ENCODE data around the gene COG5.

DNA sequence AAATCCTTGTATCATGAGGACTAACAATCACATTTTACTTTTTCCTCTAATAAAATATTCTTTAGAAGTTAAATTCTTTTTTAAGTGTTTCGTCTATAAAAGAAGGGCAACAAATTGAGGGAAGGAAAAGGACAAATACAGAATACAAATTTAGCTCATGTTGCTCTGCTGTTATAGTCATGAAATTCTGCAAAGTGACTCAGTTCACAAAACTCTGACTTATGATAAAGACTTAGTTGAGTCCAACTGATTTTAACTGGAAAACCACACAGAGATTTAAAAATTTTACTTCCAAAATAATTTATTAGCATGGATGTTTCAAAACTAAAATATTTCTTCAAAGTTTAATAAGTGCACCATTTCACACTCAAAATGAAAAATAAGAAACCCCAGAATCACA, 168.9 kb downstream of the COG5 start:
- TF ChIP-seq, protein P1, sequence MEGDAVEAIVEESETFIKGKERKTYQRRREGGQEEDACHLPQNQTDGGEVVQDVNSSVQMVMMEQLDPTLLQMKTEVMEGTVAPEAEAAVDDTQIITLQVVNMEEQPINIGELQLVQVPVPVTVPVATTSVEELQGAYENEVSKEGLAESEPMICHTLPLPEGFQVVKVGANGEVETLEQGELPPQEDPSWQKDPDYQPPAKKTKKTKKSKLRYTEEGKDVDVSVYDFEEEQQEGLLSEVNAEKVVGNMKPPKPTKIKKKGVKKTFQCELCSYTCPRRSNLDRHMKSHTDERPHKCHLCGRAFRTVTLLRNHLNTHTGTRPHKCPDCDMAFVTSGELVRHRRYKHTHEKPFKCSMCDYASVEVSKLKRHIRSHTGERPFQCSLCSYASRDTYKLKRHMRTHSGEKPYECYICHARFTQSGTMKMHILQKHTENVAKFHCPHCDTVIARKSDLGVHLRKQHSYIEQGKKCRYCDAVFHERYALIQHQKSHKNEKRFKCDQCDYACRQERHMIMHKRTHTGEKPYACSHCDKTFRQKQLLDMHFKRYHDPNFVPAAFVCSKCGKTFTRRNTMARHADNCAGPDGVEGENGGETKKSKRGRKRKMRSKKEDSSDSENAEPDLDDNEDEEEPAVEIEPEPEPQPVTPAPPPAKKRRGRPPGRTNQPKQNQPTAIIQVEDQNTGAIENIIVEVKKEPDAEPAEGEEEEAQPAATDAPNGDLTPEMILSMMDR (conservative IDR thresholded peaks at IDR 0.05; ENCODE audit: low read depth, low read length), result no peak
- no peak for TF ChIP-seq EZH2 (IDR thresholded peaks at IDR 0.05; ENCODE audit: borderline replicate concordance, low read depth, low read length, poor library complexity, severe bottlenecking)
